HG03558 (cell line): ENCODE data around the gene CEP55.
A peak's percentile ranks its signal among the peaks of the same experiment; 100 is the strongest.
"Not testable (repeated sequence)": the region's sequence is repeated elsewhere in the genome, so short reads cannot be mapped to it uniquely, and the experiment has no call there.

Experiments
- ATAC-seq: cut with Tn5 transposase; IDR thresholded peaks from one replicate; pipeline ENCODE4 v1.9.1; 2021; ENCODE audit warnings: moderate number of reproducible peaks; ENCODE audit not compliant: unreplicated experiment; ENCODE audit errors: extremely low read depth

Gene CEP55

GRCh38 chr10:93496322-93497041, at the start of gene CEP55:
Gene CEP55 (plus strand): TSS chr10:93496612. CDS start chr10:93500052, 3,440 bp downstream.
- ATAC-seq = peak; percentile 98

- ATAC-seq = no peak
Measured at GRCh38 chr10:93447019-93447418, 49.4 kb upstream of the CEP55 start.

GRCh38 chr10:93447970-93448369, 48.4 kb upstream of the CEP55 start:
- no peak for ATAC-seq

DNA sequence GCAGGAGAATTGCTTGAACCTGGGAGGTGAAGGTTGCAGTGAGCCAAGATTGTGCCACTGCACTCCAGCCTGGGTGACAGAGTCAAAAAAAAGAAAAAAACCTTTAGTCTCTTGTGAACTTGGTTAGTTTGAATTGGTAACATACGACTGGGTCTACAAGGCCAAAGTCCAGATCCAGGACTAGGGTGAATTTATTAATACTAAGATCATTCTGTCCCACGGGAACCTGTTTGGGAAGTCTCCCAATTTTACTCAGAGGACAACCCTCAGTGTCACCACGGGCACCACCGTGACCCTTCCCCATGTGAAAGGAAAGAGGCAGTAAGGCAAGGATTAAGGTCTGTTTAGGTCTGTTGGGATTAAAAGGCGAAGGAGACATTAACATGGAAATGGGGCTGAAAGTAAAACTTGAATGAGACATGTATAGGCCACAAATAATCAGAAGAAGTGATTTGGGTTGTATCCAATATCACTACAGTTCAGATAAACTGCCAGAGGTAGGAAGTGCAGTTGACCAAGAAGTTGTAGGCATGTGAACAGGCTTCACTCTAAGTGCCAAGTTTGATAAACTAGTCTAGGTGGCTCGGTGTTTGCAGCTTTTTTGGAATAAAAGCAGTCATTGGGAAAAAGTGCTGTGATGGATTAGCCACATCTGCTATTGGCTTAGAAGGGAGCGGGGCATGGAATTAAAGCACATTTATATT, 45.0 kb upstream of the CEP55 start:
- ATAC-seq = no peak

- ATAC-seq = no peak
Measured at GRCh38 chr10:93452143-93452542, 44.3 kb upstream of the CEP55 start.

DNA sequence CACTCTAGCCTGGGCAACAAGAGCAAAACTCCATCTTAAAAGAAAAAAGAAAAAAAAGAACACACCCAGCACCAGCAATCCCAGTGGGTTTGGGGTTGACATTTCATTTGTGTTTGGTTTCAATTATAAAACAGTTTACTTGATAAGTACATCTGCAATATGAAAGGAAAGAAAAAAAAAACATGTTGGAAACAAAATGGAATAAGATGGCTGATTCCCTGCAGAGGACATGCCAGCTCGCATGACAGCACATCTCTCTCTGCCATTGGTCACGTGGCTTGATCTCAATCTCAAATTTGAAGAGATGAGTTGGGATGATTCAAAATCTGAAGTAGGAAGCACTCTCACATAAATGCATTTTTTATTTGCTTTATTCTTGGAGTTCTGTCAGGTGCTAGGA, 42.3 kb upstream of the CEP55 start:
- ATAC-seq = no peak

- no peak for ATAC-seq
Measured at GRCh38 chr10:93454736-93455135, 41.7 kb upstream of the CEP55 start.

DNA sequence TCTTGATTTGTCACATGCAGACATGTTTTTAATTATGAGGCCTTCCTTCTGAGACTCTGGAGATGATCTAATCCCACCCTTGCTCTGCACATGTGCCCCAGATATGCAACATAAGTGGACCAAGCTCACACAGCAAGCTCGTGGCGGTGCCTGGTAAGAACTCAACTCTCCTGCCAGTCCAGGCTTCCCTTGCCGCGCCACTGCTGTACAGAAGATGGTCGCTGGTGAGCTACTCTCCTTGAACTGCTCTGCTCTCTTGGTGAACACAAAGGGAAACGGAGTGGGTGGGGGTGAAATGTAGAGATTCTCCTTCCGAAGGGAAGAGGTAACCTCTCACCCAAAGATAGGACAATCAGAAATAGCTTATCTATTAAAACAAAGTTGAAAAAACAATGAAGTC, 39.9 kb upstream of the CEP55 start:
- ATAC-seq = no peak

DNA sequence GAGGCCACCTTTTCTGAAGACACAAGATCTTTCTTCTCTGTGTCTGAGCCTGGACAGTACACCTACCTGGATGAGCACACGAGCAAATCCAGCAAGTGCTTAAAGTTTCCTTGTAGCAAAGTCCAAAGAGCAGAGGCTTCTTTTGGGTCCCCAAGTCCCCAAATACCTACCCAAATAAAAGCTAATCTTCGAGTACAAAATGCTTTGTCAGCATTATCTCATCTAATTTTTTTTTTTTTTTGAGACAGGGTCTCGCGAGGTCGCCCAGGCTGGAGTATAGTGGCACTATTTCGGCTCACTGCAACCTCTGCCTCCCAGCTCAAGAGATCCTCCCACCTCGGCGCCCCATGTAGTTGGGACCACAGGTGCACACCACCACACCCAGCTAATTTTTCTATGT, 38.9 kb upstream of the CEP55 start:
- no peak for ATAC-seq

DNA sequence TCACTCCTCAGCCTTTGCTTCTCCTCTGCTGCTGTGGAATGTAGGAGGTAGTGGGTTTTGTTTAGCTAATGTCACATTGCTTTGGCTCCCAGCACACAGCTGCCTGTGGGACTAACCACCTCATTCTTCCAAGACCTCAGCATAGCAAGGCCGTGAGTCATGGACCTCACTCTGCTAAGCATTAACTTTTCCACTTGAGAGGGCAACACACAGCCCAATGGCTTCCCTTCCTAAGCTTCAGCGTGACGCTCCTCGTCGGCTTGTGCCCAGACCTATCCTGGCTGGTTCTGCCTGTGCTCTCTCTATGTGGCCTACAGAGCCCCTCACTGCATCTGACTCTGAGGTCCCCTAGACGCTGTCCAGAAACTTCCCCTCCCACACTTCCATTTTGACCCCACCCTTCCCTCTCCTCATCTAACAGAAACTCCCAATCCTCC, 37.6 kb upstream of the CEP55 start:
- ATAC-seq = no peak

GRCh38 chr10:93459466-93459865, 36.9 kb upstream of the CEP55 start:
- ATAC-seq = no peak

DNA sequence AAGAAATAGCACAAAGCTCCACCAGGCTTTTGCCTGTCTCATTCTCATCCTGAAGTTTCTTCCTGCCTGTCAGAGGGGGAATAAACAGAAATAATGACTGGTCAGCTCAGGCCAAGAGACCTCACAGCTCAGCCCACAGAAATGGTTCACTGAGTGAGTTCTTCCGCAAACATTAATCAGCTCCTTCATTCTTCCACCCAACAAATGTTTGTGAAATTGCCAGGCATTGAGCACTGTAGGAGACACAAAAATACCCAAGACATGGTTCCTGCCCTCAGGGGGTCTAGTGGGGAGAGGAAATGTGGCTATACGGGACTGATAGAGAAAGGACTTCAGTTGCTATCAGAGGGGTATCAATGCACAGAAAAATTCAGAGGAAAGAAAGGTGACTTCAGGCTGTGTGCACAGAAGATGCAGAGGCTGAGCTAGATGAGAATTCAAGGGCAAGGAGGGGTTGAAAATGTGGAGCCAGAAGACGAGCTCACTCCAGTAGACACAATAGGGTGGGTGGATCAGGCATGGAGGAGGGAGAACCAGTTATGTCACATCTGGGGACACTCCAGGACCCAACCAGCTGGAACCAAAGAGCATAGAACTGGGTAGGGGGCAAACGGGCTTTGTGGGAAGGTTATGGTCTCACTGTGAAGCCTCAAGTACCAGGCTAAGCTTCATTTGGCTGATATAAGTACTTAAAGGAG, 35.2 kb upstream of the CEP55 start:
- ATAC-seq = no peak

GRCh38 chr10:93461807-93462178, 34.6 kb upstream of the CEP55 start:
- no peak for ATAC-seq

GRCh38 chr10:93462371-93462770, 34.0 kb upstream of the CEP55 start:
- ATAC-seq = no peak

GRCh38 chr10:93462881-93463280, 33.5 kb upstream of the CEP55 start:
- ATAC-seq = no peak

GRCh38 chr10:93463723-93464476, 32.5 kb upstream of the CEP55 start:
- ATAC-seq = no peak

- no peak for ATAC-seq
Measured at GRCh38 chr10:93464776-93465388, 31.5 kb upstream of the CEP55 start.

GRCh38 chr10:93465806-93466675, 30.4 kb upstream of the CEP55 start:
- ATAC-seq = no peak

- not testable (repeated sequence) for ATAC-seq
Measured at GRCh38 chr10:93467635-93468034, 28.8 kb upstream of the CEP55 start.
